ENCODE results near the gene USP17L24. TPM values are rescaled to one million over a fixed set of nuclear protein-coding genes. Genes with fewer than 3 reads are reported as not detected.
"Not testable (repeated sequence)": the region's sequence is repeated elsewhere in the genome, so short reads cannot be mapped to it uniquely, and the experiment has no call there.

Gene USP17L24
- not detected for polyA plus RNA-seq
- long read RNA-seq, donor 1 = 0 reads
- long read RNA-seq, donor 2 = 0 reads
- long read RNA-seq, donor 3 = 0 reads
- long read RNA-seq, donor 4 = 0 reads
- long read RNA-seq, donor 5 = 0 reads
- long read RNA-seq, donor 6 = 0 reads
- long read RNA-seq, donor 7 = 0 reads
- long read RNA-seq, donor 8 = 0 reads
- long read RNA-seq, donor 9 = 0 reads
- long read RNA-seq, donor 10 = 0 reads
- long read RNA-seq, donor 11 = 0 reads

GRCh38 chr4:9324865-9325264, at the start of gene USP17L24:
TSS of gene USP17L24 (plus strand) at chr4:9325165. CDS start at chr4:9325165, 0 bp downstream.
- not testable (repeated sequence) for H3K4me1 ChIP-seq (ENCODE audit: control insufficient read depth, insufficient read depth, low read length); DNase-seq; H3K27me3 ChIP-seq (ENCODE audit: control insufficient read depth, insufficient read depth, low read length); H3K9me3 ChIP-seq (ENCODE audit: control insufficient read depth, low read depth, low read length); H3K36me3 ChIP-seq (ENCODE audit: control insufficient read depth, insufficient read depth, low read length); H3K27ac ChIP-seq (ENCODE audit: low read length); H3K4me3 ChIP-seq (ENCODE audit: low read length)
- no CpG with 5 or more reads among the region's 15 CpGs for WGBS (ENCODE audit: insufficient coverage, low lambda C conversion rate)

DNA sequence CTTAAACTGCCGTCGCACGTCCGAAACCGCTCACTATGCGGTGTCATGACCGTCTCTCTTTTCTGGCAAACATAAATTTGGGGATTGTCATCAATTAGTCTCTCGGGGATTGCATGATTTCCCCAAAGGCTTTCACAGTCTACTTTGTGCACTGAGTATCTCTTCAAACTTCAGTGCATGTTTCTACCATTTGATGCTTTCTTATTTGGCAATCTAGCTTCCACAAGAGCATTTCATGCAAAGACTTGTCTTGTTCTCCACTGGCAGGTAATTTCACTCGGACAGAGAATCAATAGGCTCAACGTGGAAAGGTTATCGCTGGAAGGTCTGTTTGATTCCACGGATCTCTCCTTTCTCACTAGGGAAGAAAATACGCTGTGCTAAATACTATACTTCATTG, 774 bp upstream of the USP17L24 start:
- H3K27ac ChIP-seq (ENCODE audit: low read length); H3K4me3 ChIP-seq (ENCODE audit: low read length); H3K27me3 ChIP-seq (ENCODE audit: control insufficient read depth, insufficient read depth, low read length); H3K36me3 ChIP-seq (ENCODE audit: control insufficient read depth, insufficient read depth, low read length); H3K9me3 ChIP-seq (ENCODE audit: control insufficient read depth, low read depth, low read length); DNase-seq; H3K4me1 ChIP-seq (ENCODE audit: control insufficient read depth, insufficient read depth, low read length): not testable (repeated sequence)
- WGBS (ENCODE audit: insufficient coverage, low lambda C conversion rate) = no CpG with 5 or more reads among the region's 13 CpGs

DNA sequence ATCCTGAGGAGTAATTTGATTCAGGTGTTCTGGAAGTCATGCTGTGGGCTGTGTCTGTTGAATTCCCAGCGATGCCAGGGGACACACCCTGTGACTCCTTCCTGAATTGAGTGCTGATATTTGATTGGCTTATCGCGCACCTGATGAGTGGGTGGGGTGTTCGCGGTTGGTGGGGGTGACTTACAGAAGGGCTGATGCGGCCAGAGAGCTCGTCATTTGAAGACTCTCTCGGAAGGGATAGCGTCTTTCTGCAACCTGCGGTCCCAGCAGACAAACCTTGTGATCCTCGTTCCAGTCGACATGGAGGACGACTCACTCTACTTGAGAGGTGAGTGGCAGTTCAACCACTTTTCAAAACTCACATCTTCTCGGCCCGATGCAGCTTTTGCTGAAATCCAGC, 4.6 kb downstream of the USP17L24 start, which contains the start of gene USP17L25:
TSS of gene USP17L25 (plus strand) at position 301 of the 400 bp plus-strand sequence. CDS start at position 301, 0 bp downstream.
- not testable (repeated sequence) for DNase-seq; H3K36me3 ChIP-seq (ENCODE audit: control insufficient read depth, insufficient read depth, low read length); H3K4me3 ChIP-seq (ENCODE audit: low read length); H3K9me3 ChIP-seq (ENCODE audit: control insufficient read depth, low read depth, low read length); H3K27ac ChIP-seq (ENCODE audit: low read length); H3K27me3 ChIP-seq (ENCODE audit: control insufficient read depth, insufficient read depth, low read length); H3K4me1 ChIP-seq (ENCODE audit: control insufficient read depth, insufficient read depth, low read length)
- WGBS (ENCODE audit: insufficient coverage, low lambda C conversion rate) = no CpG with 5 or more reads among the region's 15 CpGs

DNA sequence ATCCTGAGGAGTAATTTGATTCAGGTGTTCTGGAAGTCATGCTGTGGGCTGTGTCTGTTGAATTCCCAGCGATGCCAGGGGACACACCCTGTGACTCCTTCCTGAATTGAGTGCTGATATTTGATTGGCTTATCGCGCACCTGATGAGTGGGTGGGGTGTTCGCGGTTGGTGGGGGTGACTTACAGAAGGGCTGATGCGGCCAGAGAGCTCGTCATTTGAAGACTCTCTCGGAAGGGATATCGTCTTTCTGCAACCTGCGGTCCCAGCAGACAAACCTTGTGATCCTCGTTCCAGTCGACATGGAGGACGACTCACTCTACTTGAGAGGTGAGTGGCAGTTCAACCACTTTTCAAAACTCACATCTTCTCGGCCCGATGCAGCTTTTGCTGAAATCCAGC, 9.4 kb downstream of the USP17L24 start, which contains the start of gene USP17L26:
TSS of gene USP17L26 (plus strand) at position 301 of the 400 bp plus-strand sequence. CDS start at position 301, 0 bp downstream.
- WGBS (ENCODE audit: insufficient coverage, low lambda C conversion rate) = no CpG with 5 or more reads among the region's 15 CpGs
- not testable (repeated sequence) for H3K4me3 ChIP-seq (ENCODE audit: low read length); H3K27me3 ChIP-seq (ENCODE audit: control insufficient read depth, insufficient read depth, low read length); H3K27ac ChIP-seq (ENCODE audit: low read length); DNase-seq; H3K9me3 ChIP-seq (ENCODE audit: control insufficient read depth, low read depth, low read length); H3K36me3 ChIP-seq (ENCODE audit: control insufficient read depth, insufficient read depth, low read length); H3K4me1 ChIP-seq (ENCODE audit: control insufficient read depth, insufficient read depth, low read length)

- DNase-seq; H3K36me3 ChIP-seq (ENCODE audit: control insufficient read depth, insufficient read depth, low read length); H3K4me1 ChIP-seq (ENCODE audit: control insufficient read depth, insufficient read depth, low read length); H3K27ac ChIP-seq (ENCODE audit: low read length); H3K4me3 ChIP-seq (ENCODE audit: low read length); H3K9me3 ChIP-seq (ENCODE audit: control insufficient read depth, low read depth, low read length); H3K27me3 ChIP-seq (ENCODE audit: control insufficient read depth, insufficient read depth, low read length): not testable (repeated sequence)
- WGBS (ENCODE audit: insufficient coverage, low lambda C conversion rate) = no CpG with 5 or more reads among the region's 15 CpGs
Measured at GRCh38 chr4:9339103-9339502, 14.1 kb downstream of the USP17L24 start, which contains the start of gene USP17L5. TSS of gene USP17L5 (plus strand) at chr4:9339403. CDS start at chr4:9339403, 0 bp downstream.

DNA sequence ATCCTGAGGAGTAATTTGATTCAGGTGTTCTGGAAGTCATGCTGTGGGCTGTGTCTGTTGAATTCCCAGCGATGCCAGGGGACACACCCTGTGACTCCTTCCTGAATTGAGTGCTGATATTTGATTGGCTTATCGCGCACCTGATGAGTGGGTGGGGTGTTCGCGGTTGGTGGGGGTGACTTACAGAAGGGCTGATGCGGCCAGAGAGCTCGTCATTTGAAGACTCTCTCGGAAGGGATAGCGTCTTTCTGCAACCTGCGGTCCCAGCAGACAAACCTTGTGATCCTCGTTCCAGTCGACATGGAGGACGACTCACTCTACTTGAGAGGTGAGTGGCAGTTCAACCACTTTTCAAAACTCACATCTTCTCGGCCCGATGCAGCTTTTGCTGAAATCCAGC, 18.9 kb downstream of the USP17L24 start, which contains the start of gene USP17L27:
TSS of gene USP17L27 (plus strand) at position 301 of the 400 bp plus-strand sequence. CDS start at position 301, 0 bp downstream.
- not testable (repeated sequence) for H3K27me3 ChIP-seq (ENCODE audit: control insufficient read depth, insufficient read depth, low read length); DNase-seq; H3K4me1 ChIP-seq (ENCODE audit: control insufficient read depth, insufficient read depth, low read length); H3K36me3 ChIP-seq (ENCODE audit: control insufficient read depth, insufficient read depth, low read length); H3K9me3 ChIP-seq (ENCODE audit: control insufficient read depth, low read depth, low read length); H3K4me3 ChIP-seq (ENCODE audit: low read length); H3K27ac ChIP-seq (ENCODE audit: low read length)
- WGBS (ENCODE audit: insufficient coverage, low lambda C conversion rate) = no CpG with 5 or more reads among the region's 15 CpGs

DNA sequence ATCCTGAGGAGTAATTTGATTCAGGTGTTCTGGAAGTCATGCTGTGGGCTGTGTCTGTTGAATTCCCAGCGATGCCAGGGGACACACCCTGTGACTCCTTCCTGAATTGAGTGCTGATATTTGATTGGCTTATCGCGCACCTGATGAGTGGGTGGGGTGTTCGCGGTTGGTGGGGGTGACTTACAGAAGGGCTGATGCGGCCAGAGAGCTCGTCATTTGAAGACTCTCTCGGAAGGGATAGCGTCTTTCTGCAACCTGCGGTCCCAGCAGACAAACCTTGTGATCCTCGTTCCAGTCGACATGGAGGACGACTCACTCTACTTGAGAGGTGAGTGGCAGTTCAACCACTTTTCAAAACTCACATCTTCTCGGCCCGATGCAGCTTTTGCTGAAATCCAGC, 23.6 kb downstream of the USP17L24 start, which contains the start of gene USP17L28:
TSS of gene USP17L28 (plus strand) at position 301 of the 400 bp plus-strand sequence. CDS start at position 301, 0 bp downstream.
- not testable (repeated sequence) for H3K4me3 ChIP-seq (ENCODE audit: low read length); H3K27ac ChIP-seq (ENCODE audit: low read length); H3K9me3 ChIP-seq (ENCODE audit: control insufficient read depth, low read depth, low read length); H3K4me1 ChIP-seq (ENCODE audit: control insufficient read depth, insufficient read depth, low read length); DNase-seq; H3K27me3 ChIP-seq (ENCODE audit: control insufficient read depth, insufficient read depth, low read length); H3K36me3 ChIP-seq (ENCODE audit: control insufficient read depth, insufficient read depth, low read length)
- WGBS (ENCODE audit: insufficient coverage, low lambda C conversion rate) = no CpG with 5 or more reads among the region's 15 CpGs

DNA sequence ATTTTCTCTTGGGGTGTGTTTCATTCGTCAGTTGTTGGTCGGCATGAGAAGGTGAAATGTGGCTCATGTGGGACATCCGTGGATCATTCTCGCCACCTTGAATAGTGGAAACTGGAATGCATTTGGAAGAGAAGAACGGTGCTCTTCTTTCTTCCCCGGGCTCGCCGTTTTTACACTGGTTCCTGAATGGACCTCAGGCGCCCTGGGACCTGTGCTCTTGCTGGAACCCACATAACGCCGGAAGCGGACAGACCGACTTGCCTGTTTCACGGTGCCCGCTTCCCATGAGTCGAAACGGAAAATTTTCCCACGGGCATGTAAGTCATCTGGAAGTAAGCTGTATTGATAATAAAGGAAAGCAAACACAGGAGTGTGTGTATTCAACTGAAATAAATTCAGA, 25.9 kb downstream of the USP17L24 start:
- H3K4me1 ChIP-seq (ENCODE audit: control insufficient read depth, insufficient read depth, low read length); DNase-seq; H3K27ac ChIP-seq (ENCODE audit: low read length); H3K27me3 ChIP-seq (ENCODE audit: control insufficient read depth, insufficient read depth, low read length); H3K9me3 ChIP-seq (ENCODE audit: control insufficient read depth, low read depth, low read length); H3K4me3 ChIP-seq (ENCODE audit: low read length); H3K36me3 ChIP-seq (ENCODE audit: control insufficient read depth, insufficient read depth, low read length): not testable (repeated sequence)
- WGBS (ENCODE audit: insufficient coverage, low lambda C conversion rate) = no CpG with 5 or more reads among the region's 18 CpGs

DNA sequence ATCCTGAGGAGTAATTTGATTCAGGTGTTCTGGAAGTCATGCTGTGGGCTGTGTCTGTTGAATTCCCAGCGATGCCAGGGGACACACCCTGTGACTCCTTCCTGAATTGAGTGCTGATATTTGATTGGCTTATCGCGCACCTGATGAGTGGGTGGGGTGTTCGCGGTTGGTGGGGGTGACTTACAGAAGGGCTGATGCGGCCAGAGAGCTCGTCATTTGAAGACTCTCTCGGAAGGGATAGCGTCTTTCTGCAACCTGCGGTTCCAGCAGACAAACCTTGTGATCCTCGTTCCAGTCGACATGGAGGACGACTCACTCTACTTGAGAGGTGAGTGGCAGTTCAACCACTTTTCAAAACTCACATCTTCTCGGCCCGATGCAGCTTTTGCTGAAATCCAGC, 28.4 kb downstream of the USP17L24 start, which contains the start of gene USP17L29:
TSS of gene USP17L29 (plus strand) at position 301 of the 400 bp plus-strand sequence. CDS start at position 301, 0 bp downstream.
- not testable (repeated sequence) for H3K4me1 ChIP-seq (ENCODE audit: control insufficient read depth, insufficient read depth, low read length); H3K9me3 ChIP-seq (ENCODE audit: control insufficient read depth, low read depth, low read length); DNase-seq; H3K27ac ChIP-seq (ENCODE audit: low read length); H3K4me3 ChIP-seq (ENCODE audit: low read length); H3K27me3 ChIP-seq (ENCODE audit: control insufficient read depth, insufficient read depth, low read length); H3K36me3 ChIP-seq (ENCODE audit: control insufficient read depth, insufficient read depth, low read length)
- no CpG with 5 or more reads among the region's 15 CpGs for WGBS (ENCODE audit: insufficient coverage, low lambda C conversion rate)

DNA sequence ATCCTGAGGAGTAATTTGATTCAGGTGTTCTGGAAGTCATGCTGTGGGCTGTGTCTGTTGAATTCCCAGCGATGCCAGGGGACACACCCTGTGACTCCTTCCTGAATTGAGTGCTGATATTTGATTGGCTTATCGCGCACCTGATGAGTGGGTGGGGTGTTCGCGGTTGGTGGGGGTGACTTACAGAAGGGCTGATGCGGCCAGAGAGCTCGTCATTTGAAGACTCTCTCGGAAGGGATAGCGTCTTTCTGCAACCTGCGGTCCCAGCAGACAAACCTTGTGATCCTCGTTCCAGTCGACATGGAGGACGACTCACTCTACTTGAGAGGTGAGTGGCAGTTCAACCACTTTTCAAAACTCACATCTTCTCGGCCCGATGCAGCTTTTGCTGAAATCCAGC, 37.9 kb downstream of the USP17L24 start, which contains the start of gene USP17L30:
TSS of gene USP17L30 (plus strand) at position 301 of the 400 bp plus-strand sequence. CDS start at position 301, 0 bp downstream.
- H3K4me1 ChIP-seq (ENCODE audit: control insufficient read depth, insufficient read depth, low read length); H3K36me3 ChIP-seq (ENCODE audit: control insufficient read depth, insufficient read depth, low read length); H3K27ac ChIP-seq (ENCODE audit: low read length); H3K4me3 ChIP-seq (ENCODE audit: low read length); DNase-seq; H3K27me3 ChIP-seq (ENCODE audit: control insufficient read depth, insufficient read depth, low read length); H3K9me3 ChIP-seq (ENCODE audit: control insufficient read depth, low read depth, low read length): not testable (repeated sequence)
- no CpG with 5 or more reads among the region's 15 CpGs for WGBS (ENCODE audit: insufficient coverage, low lambda C conversion rate)

Data from large intestine (tissue), 12 donors.